ENCODE data around the gene LIN52.

The LIN52 gene

DNA sequence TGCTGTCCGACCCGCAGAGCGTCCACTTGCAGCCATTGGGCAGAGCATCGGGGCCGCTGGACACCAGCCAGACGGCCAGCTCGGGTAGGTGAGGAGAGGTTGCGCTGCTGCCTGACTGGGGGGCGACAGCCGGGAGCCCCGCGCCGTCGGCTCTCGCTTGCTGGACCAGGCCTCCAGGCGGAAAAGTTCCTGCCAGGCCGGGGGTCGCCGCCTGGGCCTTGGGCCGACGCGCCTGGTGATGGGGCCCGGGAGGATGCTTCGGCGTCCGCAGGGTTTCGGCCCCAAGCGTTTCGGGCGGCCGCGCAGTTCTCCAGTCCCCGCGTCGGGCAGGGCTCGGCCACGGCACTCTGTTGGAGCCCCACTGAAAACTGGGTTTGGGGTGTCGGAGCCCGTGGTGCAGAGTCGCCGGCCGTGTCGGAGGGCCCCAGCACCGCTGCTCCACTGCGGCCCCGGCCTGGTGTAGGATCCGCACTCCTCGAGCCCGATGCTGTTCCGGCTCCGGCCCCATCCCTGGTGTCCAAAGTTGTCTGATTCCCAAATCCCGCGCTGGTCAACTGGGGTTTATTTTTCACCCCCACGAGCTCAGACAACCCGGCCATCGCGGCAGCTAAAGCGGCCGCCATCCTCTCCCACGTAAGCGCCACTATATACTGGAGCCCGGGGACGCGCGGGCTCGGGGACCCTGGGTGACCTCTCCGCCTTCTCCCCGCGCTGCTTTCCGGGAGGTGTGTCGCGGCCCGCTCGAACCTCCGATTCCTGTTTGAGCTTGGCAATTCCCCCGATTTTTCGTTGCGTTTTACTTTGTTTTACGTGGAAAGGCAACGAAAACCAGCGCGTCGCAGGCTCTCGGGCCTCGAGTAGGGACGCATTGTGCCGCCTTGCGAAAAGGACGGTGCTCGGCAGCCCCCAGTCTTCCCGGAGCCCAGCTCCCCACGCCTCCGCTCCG is 155.4 kb downstream of the LIN52 start:
- peak; percentile 36 to 61 for DNase-seq

DNA sequence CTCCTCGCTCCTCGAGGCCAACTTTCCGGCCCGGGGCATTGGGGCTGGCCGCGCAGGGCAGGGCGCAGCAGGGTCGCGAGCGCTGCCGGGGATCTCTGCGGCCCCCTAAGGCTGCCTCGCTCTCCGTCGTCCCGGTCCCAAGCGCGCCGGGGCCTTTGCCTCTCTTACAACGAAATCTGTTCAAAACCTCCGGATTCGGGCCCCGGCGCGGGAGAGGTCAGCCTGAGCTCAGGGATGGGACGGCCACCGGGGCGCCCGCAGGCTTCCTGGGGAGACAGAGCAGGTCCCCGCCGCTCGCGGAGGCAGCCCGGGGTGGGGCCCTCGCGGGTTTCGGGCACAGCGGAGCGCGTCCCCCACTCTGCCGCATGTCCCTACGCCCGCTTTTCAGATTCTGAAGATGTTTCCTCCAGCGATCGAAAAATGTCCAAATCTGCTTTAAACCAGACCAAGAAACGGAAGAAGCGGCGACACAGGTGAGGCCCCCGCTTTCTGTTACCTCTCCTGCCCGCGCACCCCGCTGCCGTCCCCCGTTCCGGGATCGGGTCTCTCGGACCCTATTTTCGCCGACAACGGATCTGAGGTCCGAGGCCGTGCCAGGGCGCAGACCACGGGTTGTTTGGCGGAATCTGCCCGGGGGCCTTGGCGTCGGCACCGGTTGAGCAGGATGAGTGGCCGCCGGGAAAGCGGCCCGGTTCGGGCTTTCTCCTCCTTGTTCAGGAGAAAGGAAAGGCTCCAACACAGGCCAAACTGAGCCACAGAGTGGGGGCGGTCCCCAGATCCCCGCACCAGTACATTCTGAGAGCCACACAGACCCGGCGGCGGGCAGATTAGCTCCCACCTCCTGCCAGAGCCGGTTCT is 156.3 kb downstream of the LIN52 start:
- peak in 1 of 2 experiments; percentile 61 for DNase-seq

DNA sequence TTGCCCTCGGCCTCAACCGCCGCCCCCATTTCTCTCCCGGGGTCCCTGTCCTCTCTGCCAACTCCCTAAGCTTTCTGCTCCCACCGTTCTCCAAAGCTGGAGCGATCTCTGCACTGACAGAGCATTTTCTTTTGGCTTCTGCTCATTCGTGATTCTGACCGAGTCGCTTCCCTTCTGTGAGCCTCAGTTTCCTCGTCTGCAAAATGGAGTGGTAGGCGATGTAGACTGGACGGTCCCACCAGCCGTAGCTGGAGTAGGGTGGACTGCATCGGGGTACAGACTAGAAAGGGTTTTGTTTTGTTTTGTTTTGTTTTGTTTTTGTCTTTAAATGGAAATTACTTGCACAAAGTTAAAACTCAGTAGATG is 156.9 kb downstream of the LIN52 start:
- DNase-seq, result peak in 1 of 2 experiments; percentile 45

DNA sequence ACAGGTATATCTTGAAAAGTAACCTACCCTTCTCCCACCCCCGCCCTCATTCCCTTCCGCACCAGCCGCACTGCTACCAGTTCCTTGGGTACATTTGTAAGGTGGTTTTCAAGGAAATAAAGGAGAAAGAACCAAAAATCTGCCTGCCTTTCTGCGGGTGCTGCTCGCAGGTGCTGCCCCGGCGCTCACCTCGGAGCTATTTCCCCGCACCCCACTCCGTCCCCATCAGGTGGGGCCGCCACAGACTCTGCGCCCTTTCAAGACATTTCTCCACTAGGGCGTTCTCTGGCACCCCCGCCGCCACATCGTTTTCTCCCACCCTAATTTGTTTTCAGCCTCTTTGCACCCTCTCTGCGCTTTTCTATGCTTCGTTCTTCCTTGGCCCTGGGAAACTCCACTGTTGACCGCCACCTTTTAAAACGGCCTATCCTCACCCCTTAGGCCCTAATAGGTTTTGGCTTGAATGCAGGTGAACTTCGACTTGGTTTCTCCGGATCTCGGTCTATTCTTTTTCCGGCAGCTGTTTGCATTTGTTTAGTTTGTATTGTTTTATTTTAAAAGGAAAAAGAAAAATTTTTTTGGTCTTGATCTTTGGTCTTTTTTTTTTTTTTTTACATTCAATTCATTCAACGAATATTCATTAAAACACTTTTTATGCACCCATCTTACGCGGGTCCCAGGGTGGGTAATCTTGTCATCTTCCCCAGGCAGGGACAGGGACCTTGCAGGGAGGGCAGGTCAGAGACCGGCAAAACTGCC is 157.4 kb downstream of the LIN52 start:
- DNase-seq, result no peak

DNA sequence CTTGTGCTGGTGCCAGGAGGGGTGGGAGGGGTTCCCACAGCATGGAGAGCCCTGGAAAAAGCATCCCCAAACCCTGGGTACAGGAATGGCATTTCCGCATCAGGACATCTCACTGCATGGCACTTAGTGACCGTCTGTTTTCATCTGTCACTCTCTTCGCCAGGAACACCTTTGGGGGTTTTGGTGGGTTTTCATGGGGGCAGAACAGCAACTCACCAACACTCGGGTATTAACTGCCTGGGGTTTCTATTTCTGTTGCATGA is 158.0 kb downstream of the LIN52 start:
- no peak for DNase-seq

DNA sequence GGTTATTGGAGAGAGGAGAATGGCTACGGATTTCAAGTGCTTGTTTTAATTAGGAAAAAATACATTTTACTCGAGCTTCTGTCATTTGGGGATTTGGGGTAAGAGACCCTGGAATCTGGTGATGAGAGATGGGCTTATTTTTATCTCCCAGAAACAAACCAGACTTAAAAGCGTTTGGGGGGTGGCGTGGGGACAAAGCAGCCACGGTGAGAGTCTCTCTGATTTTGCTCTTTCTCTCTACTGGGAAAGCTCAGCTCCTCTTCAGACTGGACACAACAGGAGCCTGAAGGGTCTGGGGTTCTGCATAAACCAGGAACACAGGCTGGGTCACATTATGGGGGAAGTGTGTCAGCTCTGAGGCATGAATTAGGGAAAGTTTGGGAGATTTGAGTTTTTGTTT is 158.3 kb downstream of the LIN52 start:
- no peak for DNase-seq

DNA sequence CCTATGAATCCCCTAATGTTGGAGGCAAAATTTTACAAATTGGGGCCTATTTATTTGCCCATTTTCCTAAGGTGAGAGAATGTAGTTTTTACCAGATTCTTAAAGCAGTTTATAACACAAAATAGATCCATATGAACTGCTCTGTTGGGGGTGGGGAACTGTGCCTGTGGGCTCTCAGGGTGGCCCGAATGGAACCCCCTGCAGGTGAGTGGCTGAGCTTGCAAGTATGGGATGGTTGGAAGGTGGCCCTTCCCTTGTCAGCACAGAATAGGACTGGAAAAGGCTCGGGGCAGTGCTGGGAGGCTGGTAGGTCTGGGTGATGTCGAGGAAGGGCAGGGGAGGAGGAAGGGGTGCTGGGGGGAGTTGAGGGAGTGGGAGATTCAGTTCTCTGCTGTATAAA is 159.4 kb downstream of the LIN52 start:
- DNase-seq, result peak in 1 of 2 experiments; percentile 33

DNA sequence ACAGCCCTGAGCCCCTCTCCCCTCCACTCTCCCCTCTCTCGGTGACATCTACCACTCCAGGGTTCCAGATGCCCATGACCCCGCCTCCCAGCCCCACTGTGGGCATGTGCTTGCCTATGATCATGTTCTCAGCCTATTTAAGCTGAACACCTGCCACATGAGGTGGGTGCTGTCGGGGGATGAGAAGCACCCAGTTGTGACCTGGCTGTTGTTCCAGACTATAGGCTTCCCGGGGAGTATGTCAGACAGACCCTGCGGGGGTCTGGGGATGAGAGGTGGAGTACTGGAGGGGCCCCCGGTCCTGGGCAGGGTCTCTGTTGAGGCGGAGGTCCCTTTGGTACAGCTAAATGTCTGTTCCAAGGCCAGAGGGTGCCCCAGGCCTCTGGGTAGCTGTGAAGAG is 160.5 kb downstream of the LIN52 start:
- DNase-seq, result peak in 1 of 2 experiments; percentile 65

DNA sequence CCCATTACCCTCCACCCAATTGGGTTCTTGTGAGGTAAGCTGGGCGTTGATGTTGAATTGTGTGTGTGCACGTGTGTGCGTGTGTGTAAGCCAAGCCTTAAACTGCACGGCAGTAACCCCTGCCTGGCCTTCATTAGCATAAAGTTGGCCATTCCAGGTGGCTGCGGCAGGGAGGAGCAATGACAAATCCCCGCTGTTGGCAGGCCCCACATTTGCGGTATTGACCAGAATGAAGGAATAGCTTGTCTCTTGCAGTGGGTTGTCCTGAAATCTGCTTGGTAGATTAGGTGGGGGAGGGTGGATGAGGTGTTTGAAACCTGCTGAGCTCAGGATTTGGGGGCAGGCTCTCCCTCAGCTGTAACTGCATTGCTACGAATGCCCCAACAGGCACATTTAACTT is 161.8 kb downstream of the LIN52 start:
- DNase-seq, result no peak

DNA sequence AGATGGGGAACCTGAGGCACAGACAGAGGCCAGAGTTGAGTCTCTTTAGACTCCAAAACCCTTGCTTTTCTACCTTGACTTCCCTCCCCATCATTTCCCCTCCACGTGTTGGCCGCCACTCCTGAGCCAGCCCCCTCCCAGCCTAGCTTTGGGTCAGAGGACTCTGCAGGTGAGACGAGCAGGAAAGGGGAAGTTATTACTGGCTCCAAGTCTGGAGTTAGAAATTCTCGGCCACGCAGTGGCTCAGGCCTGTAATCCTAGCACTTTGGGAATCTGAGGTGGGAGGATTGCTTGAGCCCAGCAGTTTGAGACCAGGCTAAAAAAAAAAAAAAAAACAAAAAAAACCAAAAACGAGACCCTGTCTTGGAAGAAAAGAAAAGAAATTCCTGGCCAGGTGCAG is 163.3 kb downstream of the LIN52 start:
- no peak for DNase-seq

DNA sequence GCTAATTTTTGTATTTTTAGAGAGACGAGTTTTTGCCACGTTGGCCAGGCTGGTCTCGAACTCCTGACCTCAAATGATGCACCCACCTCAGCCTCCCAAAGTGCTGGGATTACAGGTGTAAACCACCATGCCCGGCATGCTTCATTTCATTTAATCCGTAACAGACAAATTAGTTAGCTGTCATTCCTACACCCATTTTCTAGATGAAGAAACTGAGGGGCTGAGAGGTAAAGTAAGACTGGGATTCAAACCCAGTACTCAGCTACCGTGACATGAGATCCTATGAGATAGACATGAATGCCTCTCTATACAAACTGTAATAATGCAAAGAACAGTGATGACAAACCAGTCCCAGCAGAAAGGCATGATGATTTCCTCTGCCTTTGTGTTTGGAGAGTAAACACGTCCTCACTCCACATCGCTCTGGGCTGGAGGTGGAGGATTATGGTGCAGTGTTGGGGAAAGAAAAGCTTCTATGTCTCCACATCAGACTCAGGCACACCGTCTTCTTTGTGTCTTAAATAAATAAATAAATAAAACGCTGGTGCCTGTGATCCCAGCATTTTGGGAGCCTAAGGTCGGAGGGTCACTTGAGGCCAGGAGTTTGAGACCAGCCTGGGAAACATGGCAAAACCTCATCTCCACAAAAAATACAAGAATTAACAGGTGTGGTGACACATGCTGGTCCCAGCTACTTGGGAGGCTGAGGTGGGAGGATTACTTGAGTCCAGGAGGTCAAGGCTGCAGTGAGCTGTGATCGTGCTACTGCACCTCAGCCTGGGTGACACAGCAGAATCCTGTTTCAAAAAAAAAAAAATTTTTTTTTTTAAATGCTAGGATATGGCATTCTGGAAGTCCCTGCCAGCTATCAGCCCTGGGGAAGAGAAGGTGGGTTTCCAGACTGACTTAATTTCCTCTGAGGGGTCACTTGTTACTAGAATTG is 164.9 kb downstream of the LIN52 start:
- DNase-seq, result no peak

Measured in NCI-H524 (cell line).